Type B pancreatic cell (in vitro differentiated cells): ENCODE results near the gene ARHGEF1. TPM values are rescaled to one million over a fixed set of nuclear protein-coding genes. Genes with fewer than 3 reads are reported as not detected.

Experiments
- DNase-seq: peaks from one replicate; pipeline ENCODE4 v3.0.0; 2021; ENCODE audit warnings: mixed read lengths; ENCODE audit not compliant: unreplicated experiment; ENCODE audit errors: extremely low spot score
- H3K27ac Mint-ChIP-seq: 2 replicates; pipeline ENCODE4 v1.8.0; 2021; ENCODE audit warnings: mild to moderate bottlenecking, mixed read lengths
- H3K27me3 Mint-ChIP-seq: 2 replicates; pipeline ENCODE4 v1.8.0; 2021; ENCODE audit warnings: mixed read lengths
- H3K36me3 Mint-ChIP-seq: 2 replicates; pipeline ENCODE4 v1.8.0; 2021; ENCODE audit warnings: mixed read lengths
- H3K4me1 Mint-ChIP-seq: one replicate; pipeline ENCODE4 v1.8.0; 2021; ENCODE audit warnings: mixed read lengths; ENCODE audit not compliant: unreplicated experiment
- H3K4me3 Mint-ChIP-seq: 2 replicates; pipeline ENCODE4 v1.8.0; 2021; ENCODE audit warnings: mild to moderate bottlenecking, mixed read lengths
- H3K9me3 Mint-ChIP-seq: 2 replicates; pipeline ENCODE4 v1.8.0; 2021; ENCODE audit warnings: mixed read lengths
- CTCF ChIP-seq: fragments of 200-600 bp; sonication (generic); conservative IDR thresholded peaks from 2 replicates; pipeline ENCODE4 v1.5.0; 2021; ENCODE audit warnings: antibody characterized with exemption, mild to moderate bottlenecking
- total RNA-seq: library from RNA; stranded (reverse); gene quantifications from 2 replicates; pipeline ENCODE4 v1.2.1, GENCODE V29; 2021; ENCODE audit warnings: low replicate concordance

Gene ARHGEF1
- total RNA-seq, 1 donor from 2014 or later, result 58.9 TPM

GRCh38 chr19:41910240-41910991 is 27.4 kb downstream of the ARHGEF1 start:
- TF ChIP-seq CTCF, result no peak
- H3K27ac Mint-ChIP-seq, result peak overlapping the region; percentile 44
- peaks cover 50% of the 10 kb centered on the region for H3K27me3 Mint-ChIP-seq
- H3K9me3 Mint-ChIP-seq, result no peaks in the 10 kb centered on the region
- H3K4me1 Mint-ChIP-seq, result no peaks in the 10 kb centered on the region
- no peak overlapping the region for H3K4me3 Mint-ChIP-seq
- DNase-seq, result no peak
- H3K36me3 Mint-ChIP-seq, result peaks cover 4% of the 10 kb centered on the region

- no peaks in the 10 kb centered on the region for H3K4me1 Mint-ChIP-seq
- H3K27ac Mint-ChIP-seq, result peak overlapping the region; percentile 16
- H3K36me3 Mint-ChIP-seq, result no peaks in the 10 kb centered on the region
- H3K4me3 Mint-ChIP-seq, result no peak overlapping the region
- H3K9me3 Mint-ChIP-seq, result no peaks in the 10 kb centered on the region
- H3K27me3 Mint-ChIP-seq, result peaks cover 50% of the 10 kb centered on the region
- DNase-seq, result no peak
- TF ChIP-seq CTCF, result no peak
Measured at GRCh38 chr19:41910992-41911888, 28.3 kb downstream of the ARHGEF1 start.

GRCh38 chr19:41911889-41912731 is 29.1 kb downstream of the ARHGEF1 start:
- Mint-ChIP-seq H3K36me3 (no peaks in the 10 kb centered on the region), H3K27me3 (peaks cover 50% of the 10 kb centered on the region), H3K27ac (no peak overlapping the region), H3K4me3 (no peak overlapping the region), H3K4me1 (no peaks in the 10 kb centered on the region), H3K9me3 (no peaks in the 10 kb centered on the region)
- TF ChIP-seq CTCF, result no peak
- DNase-seq, result no peak

GRCh38 chr19:41912899-41913537 is 30.0 kb downstream of the ARHGEF1 start:
- Mint-ChIP-seq H3K36me3 (no peaks in the 10 kb centered on the region), H3K27ac (no peak overlapping the region), H3K9me3 (no peaks in the 10 kb centered on the region), H3K27me3 (peaks cover 50% of the 10 kb centered on the region), H3K4me3 (no peak overlapping the region), H3K4me1 (no peaks in the 10 kb centered on the region)
- TF ChIP-seq CTCF, result no peak
- DNase-seq, result no peak
